IMR-90 (cell line): ENCODE data around the gene LHFPL3. TPM values are rescaled to one million over a fixed set of nuclear protein-coding genes. Genes with fewer than 3 reads are reported as not detected.

Experiments used
- ATAC-seq: fragments of 200-7000 bp; cut with Tn5 transposase; 2 replicates; pipeline ENCODE4 v1.9.1; 2020; ENCODE audit warnings: low read depth, mild to moderate bottlenecking, moderate library complexity
- BruUV-seq: library from RNA; stranded (reverse); fragments of 400-500 nt; replicated peaks from 2 replicates; lab custom pipeline; 2021; lab: Mats Ljungman, UMichigan
- CTCF ChIA-PET: fragments of 300-600 bp; formaldehyde crosslinking; extraction: SDS; loops from one replicate; lab custom pipeline; 2021; ENCODE audit warnings: antibody characterized with exemption; lab: Yijun Ruan, JAX
- POLR2A ChIA-PET: fragments of 300-600 bp; sonication (Branson Sonifier 250); formaldehyde crosslinking; loops from one replicate; lab custom pipeline; 2022; ENCODE audit warnings: antibody characterized with exemption; ENCODE audit not compliant: unreplicated experiment; lab: Charles Lee
- DNase-seq: peaks from one replicate; pipeline ENCODE4 v3.0.0; 2013
- H2AFZ ChIP-seq: replicated peaks from 2 replicates; pipeline ENCODE3; 2013; ENCODE audit warnings: low read length, mild to moderate bottlenecking; ENCODE audit not compliant: poor library complexity
- H2AK5ac ChIP-seq: 2 replicates; pipeline ENCODE4 v1.6.1; 2013; ENCODE audit warnings: low read depth, low read length, inconsistent platforms
- H2AK9ac ChIP-seq: replicated peaks from 2 replicates; pipeline ENCODE3; 2013; ENCODE audit warnings: mild to moderate bottlenecking, low read depth, low read length, moderate library complexity; ENCODE audit not compliant: poor library complexity
- H2BK120ac ChIP-seq: 2 replicates; pipeline ENCODE4 v1.6.1; 2013; ENCODE audit warnings: low read depth, low read length, inconsistent platforms
- H2BK15ac ChIP-seq: 3 replicates; pipeline ENCODE4 v1.6.1; 2013; ENCODE audit warnings: low read depth, low read length, inconsistent platforms
- H2BK20ac ChIP-seq: 2 replicates; pipeline ENCODE4 v1.6.1; 2013; ENCODE audit warnings: low read depth, mild to moderate bottlenecking, inconsistent platforms, low read length, moderate library complexity
- H2BK5ac ChIP-seq: 2 replicates; pipeline ENCODE4 v1.6.1; 2013; ENCODE audit warnings: mild to moderate bottlenecking, low read depth, low read length, inconsistent platforms; ENCODE audit not compliant: poor library complexity, severe bottlenecking
- H3K14ac ChIP-seq: replicated peaks from 2 replicates; pipeline ENCODE4 v1.6.1; 2013; ENCODE audit warnings: low read depth, low read length, inconsistent platforms
- H3K18ac ChIP-seq: 2 replicates; pipeline ENCODE4 v1.6.1; 2013; ENCODE audit warnings: low read depth, low read length, control low read depth
- H3K23ac ChIP-seq: 2 replicates; pipeline ENCODE4 v1.6.1; 2013; ENCODE audit warnings: low read depth, low read length, inconsistent platforms
- H3K27ac ChIP-seq: 2 replicates; pipeline ENCODE4 v1.5.1; 2013; ENCODE audit warnings: mild to moderate bottlenecking, control low read depth, low read length; ENCODE audit not compliant: insufficient read depth
- H3K27me3 ChIP-seq: 2 replicates; pipeline ENCODE4 v1.6.1; 2013; ENCODE audit warnings: low read length; ENCODE audit not compliant: control insufficient read depth, insufficient read depth
- H3K36me3 ChIP-seq: 2 replicates; pipeline ENCODE4 v1.6.1; 2013; ENCODE audit warnings: low read length, mixed read lengths; ENCODE audit not compliant: control insufficient read depth, insufficient read depth
- H3K4ac ChIP-seq: 2 replicates; pipeline ENCODE4 v1.6.1; 2013; ENCODE audit warnings: low read depth, low read length, inconsistent platforms
- H3K4me1 ChIP-seq: 2 replicates; pipeline ENCODE4 v1.6.1; 2013; ENCODE audit warnings: low read length, mixed read lengths; ENCODE audit not compliant: control insufficient read depth, insufficient read depth
- H3K4me2 ChIP-seq: 2 replicates; pipeline ENCODE4 v1.6.1; 2013; ENCODE audit warnings: low read depth, mild to moderate bottlenecking, control low read depth, low read length, moderate library complexity
- H3K4me3 ChIP-seq: 2 replicates; pipeline ENCODE4 v1.5.1; 2013; ENCODE audit warnings: low read depth, mild to moderate bottlenecking, control low read depth, low read length, moderate library complexity; ENCODE audit not compliant: insufficient read depth
- H3K56ac ChIP-seq: 2 replicates; pipeline ENCODE4 v1.6.1; 2013; ENCODE audit warnings: low read length, inconsistent platforms; ENCODE audit not compliant: insufficient read depth; ENCODE audit errors: extremely low read depth
- H3K79me1 ChIP-seq, 2 experiments: 2 replicates each; pipeline ENCODE4 v1.6.1; 2013; ENCODE audit warnings: low read length in 2 of 2, inconsistent platforms in 1 of 2, low read depth in 1 of 2
- H3K9ac ChIP-seq: 2 replicates; pipeline ENCODE4 v1.6.1; 2013; ENCODE audit warnings: low read depth, low read length, control low read depth
- H3K9me1 ChIP-seq: 2 replicates; pipeline ENCODE4 v1.6.1; 2013; ENCODE audit warnings: low read length, inconsistent platforms; ENCODE audit not compliant: insufficient read depth
- H3K9me3 ChIP-seq: 2 replicates; pipeline ENCODE4 v1.6.1; 2013; ENCODE audit warnings: low read length; ENCODE audit not compliant: control insufficient read depth, insufficient read depth
- H4K20me1 ChIP-seq: 2 replicates; pipeline ENCODE4 v1.6.1; 2013; ENCODE audit warnings: low read length, inconsistent platforms; ENCODE audit not compliant: insufficient read depth
- H4K5ac ChIP-seq: 2 replicates; pipeline ENCODE4 v1.6.1; 2013; ENCODE audit warnings: mild to moderate bottlenecking, low read depth, low read length, control low read depth
- H4K8ac ChIP-seq, 2 experiments: 2 replicates each; pipeline ENCODE4 v1.6.1; 2013; ENCODE audit warnings: low read depth in 2 of 2, low read length in 2 of 2, control low read depth in 1 of 2, inconsistent platforms in 1 of 2
- H4K91ac ChIP-seq: 2 replicates; pipeline ENCODE4 v1.6.1; 2013; ENCODE audit warnings: low read depth, low read length, inconsistent platforms; ENCODE audit not compliant: insufficient read depth
- CEBPB ChIP-seq: IDR thresholded peaks from 2 replicates; pipeline ENCODE4 v1.6.1; 2012; ENCODE audit warnings: low read depth, low read length, improper control_type of control experiment
- NFE2L2 ChIP-seq: fragments of 150-350 bp; IDR thresholded peaks from 2 replicates; pipeline ENCODE4 v1.6.1; 2016; ENCODE audit warnings: low read depth, mild to moderate bottlenecking, low read length
- RCOR1 ChIP-seq: IDR thresholded peaks from 2 replicates; pipeline ENCODE4 v1.6.1; 2012; ENCODE audit warnings: mild to moderate bottlenecking, low read length, improper control_type of control experiment; ENCODE audit not compliant: insufficient replicate concordance
- WGBS, 2 experiments: methylation state at CpG; one replicate each; pipeline versions ENCODE4 v1.1.5 to v1.1.7; 2013; ENCODE audit warnings: missing lambda C conversion rate in 2 of 2; ENCODE audit not compliant: insufficient read length in 1 of 2; ENCODE audit errors: extremely low coverage in 2 of 2; 5-methylcytosine and 5-hydroxymethylcytosine counted together
- dilution Hi-C: fragments of 300-500 bp; cut with HindIII; formaldehyde crosslinking; loops from one replicate; pipeline ENCODE4 v1.14.3; 2018; ENCODE audit warnings: low sequenced_read_pairs; ENCODE audit not compliant: unreplicated experiment
- in situ Hi-C: fragments of 300-500 bp; cut with MboI; formaldehyde crosslinking; loops from 3 replicates; pipeline ENCODE4 v1.14.3; 2019; ENCODE audit warnings: low sequenced_read_pairs, inconsistent platforms, mixed read lengths
- intact Hi-C: fragments of 100-400 bp; cut with micrococcal nuclease; formaldehyde crosslinking; loops from 2 replicates; pipeline ENCODE4 v1.10.0; 2022
- polyA plus RNA-seq, 3 experiments: library from polyadenylated mRNA; depleted of rRNA; stranded (reverse); fragments of >200 nt; gene quantifications; 2 replicates each; pipeline ENCODE4 v1.2.3, GENCODE V29; 2012; ENCODE audit warnings: low replicate concordance in 1 of 3
- total RNA-seq: library from RNA; depleted of rRNA; stranded (reverse); fragments of >200 nt; gene quantifications from 2 replicates; pipeline ENCODE4 v1.2.3, GENCODE V29; 2012

LHFPL3 gene
- total and polyA plus RNA-seq, 2 of the 4 experiments (the other 2 are of a cell fraction) = not detected

- Histone ChIP-seq H2BK120ac (no peak overlapping the region), H3K18ac (no peak overlapping the region), H3K4me1 (no peaks in the 10 kb centered on the region), H3K79me1 (no peaks in the 10 kb centered on the region), H4K20me1 (no peaks in the 10 kb centered on the region), H4K5ac (no peak overlapping the region), H2AK9ac (no peak overlapping the region), H3K56ac (no peak overlapping the region), H3K23ac (no peak overlapping the region), H3K27ac (no peak overlapping the region), H3K9me3 (no peaks in the 10 kb centered on the region), H2BK5ac (no peak overlapping the region), H3K4me2 (no peak overlapping the region), H3K4ac (no peak overlapping the region), H4K8ac (no peak overlapping the region), H2BK15ac (no peak overlapping the region), H3K9me1 (no peaks in the 10 kb centered on the region), H3K4me3 (no peak overlapping the region), H4K91ac (no peak overlapping the region), H2AFZ (no peak overlapping the region), H3K27me3 (peaks cover 2% of the 10 kb centered on the region; the same call in 1 of the 2 replicates), H3K14ac (no peak overlapping the region), H3K9ac (no peak overlapping the region), H2BK20ac (no peak overlapping the region), H3K36me3 (no peaks in the 10 kb centered on the region), H2AK5ac (no peak overlapping the region)
- DNase-seq (no peak), ATAC-seq (no peak)
- no TSS peak for BruUV-seq
- dilution Hi-C loops = no loop called here
- ChIA-PET CTCF (interaction anchor here (0.8 kb wide), 1 partner anchor 530 kb away, joined by 3 read pairs; no protein-coding TSS in a partner anchor), POLR2A (no interaction called here)
- TF ChIP-seq CEBPB (peak; percentile 32; the same call in 1 of the 2 replicates), NFE2L2 (no peak), RCOR1 (no peak)
- intact Hi-C loops = no loop called here
- in situ Hi-C loops = no loop called here
- WGBS, 2 experiments = 83% methylated on average over 1 of the region's 7 CpGs; no CpG with 5 or more reads in 1 of the 2 experiments
Observed at GRCh38 chr7:104793066-104793465, 464.7 kb downstream of the LHFPL3 start.
